GM18502 (cell line): ENCODE results near the gene NAT9.

Experiments
- ATAC-seq: cut with Tn5 transposase; IDR thresholded peaks from one replicate; pipeline ENCODE4 v1.9.1; 2021; ENCODE audit warnings: mild to moderate bottlenecking; ENCODE audit not compliant: unreplicated experiment, poor library complexity

The NAT9 gene

GRCh38 chr17:74749279-74750038 is 26.7 kb downstream of the NAT9 start:
- peak; percentile 0 for ATAC-seq

GRCh38 chr17:74748529-74749278 is 27.4 kb downstream of the NAT9 start, which contains the start of gene NHERF1:
Gene NHERF1, plus strand, starts transcription at chr17:74748628. Its CDS starts 219 bp downstream, at chr17:74748847.
- peak; percentile 89 for ATAC-seq

- ATAC-seq = no peak
Observed at GRCh38 chr17:74748279-74748528, 27.9 kb downstream of the NAT9 start.

DNA sequence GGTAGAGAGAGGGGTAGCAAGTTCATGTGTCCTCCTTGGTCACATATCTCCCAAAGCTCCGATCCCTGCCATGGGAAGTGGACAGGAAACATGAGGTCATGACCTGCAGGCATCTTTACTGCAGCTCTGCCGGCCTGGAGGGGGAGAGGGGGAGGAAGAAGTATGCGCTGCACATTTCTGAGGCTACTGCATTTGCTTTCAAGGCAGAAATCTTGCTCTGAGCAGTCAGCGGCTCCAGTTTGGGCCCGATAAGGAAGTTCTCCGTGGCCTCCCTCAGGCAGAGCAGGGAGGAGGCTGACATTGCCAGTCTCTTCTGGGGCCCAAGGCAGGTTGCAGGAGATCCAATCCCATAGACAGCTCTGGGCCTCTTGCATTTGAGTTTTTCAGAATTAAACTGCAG is 29.2 kb downstream of the NAT9 start:
- ATAC-seq = no peak

GRCh38 chr17:74746376-74746775 is 29.8 kb downstream of the NAT9 start:
- no peak for ATAC-seq

GRCh38 chr17:74745548-74746177 is 30.5 kb downstream of the NAT9 start:
- no peak for ATAC-seq

GRCh38 chr17:74744714-74745547 is 31.2 kb downstream of the NAT9 start:
- no peak for ATAC-seq

DNA sequence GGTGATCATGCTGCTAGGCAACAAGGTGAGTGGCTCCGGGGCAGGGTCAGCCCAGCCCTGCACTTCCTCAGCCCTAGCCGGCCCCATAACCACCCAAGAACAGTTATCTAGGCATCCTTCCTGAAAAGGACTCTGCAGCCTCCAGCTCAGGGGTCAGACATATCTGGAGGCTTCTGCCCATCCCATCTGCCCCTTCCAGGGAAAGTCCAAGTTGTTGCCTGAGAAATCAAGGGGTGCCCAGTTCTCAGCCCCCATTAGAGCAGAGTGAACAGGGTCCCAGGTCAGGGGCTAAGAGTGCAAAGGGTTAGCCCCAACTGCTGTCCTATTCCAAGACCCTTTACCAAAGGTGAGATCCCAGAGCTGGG is 31.8 kb downstream of the NAT9 start:
- ATAC-seq = no peak

DNA sequence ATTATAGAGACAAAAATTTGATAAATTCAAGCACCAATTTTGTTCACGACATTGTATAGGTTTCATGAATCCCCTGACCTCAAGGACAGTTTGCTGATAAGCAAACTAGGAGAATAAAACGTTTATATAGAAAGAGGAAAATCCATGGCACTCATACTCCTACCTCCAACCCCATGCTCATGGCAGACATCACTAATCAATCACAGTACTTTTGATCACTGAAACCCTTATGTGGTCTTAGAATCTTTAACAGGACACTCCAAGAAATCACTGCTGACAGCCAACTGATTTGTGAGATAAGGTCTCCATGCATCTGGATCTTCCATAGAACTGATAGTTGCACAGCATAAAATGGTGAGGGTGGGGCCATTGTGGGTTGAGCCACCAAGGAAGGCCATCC is 32.4 kb downstream of the NAT9 start:
- no peak for ATAC-seq

DNA sequence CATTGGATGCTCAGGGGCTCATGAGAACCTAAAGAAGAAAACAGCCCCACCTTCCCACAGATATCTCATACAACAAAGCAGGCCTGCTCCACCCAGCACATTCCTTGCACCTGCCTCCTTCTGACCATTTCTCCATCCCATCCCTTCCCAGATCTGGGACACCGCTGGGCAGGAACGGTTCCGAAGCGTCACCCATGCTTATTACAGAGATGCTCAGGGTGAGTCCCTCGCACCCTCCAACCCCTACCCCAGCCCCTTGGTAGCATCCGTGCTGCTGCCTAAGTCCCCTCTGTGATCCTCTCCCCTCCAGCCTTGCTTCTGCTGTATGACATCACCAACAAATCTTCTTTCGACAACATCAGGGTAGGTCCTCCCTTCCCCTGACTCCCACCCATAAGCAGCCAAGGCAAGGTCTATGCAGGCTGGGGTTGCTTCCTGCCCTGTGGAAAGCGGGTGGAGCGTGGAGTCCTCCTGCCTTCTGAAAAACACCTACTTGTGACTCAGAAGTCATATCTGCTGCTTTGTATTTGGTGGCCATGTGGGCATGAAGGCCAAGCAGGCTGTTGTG is 33.1 kb downstream of the NAT9 start:
- ATAC-seq = no peak

- peak; percentile 50 for ATAC-seq
Observed at GRCh38 chr17:74742153-74742515, 34.0 kb downstream of the NAT9 start.

- no peak for ATAC-seq
Observed at GRCh38 chr17:74740641-74741387, 35.3 kb downstream of the NAT9 start.

GRCh38 chr17:74740173-74740572 is 36.0 kb downstream of the NAT9 start:
- ATAC-seq = no peak

- ATAC-seq = no peak
Observed at GRCh38 chr17:74739227-74739831, 36.8 kb downstream of the NAT9 start.

DNA sequence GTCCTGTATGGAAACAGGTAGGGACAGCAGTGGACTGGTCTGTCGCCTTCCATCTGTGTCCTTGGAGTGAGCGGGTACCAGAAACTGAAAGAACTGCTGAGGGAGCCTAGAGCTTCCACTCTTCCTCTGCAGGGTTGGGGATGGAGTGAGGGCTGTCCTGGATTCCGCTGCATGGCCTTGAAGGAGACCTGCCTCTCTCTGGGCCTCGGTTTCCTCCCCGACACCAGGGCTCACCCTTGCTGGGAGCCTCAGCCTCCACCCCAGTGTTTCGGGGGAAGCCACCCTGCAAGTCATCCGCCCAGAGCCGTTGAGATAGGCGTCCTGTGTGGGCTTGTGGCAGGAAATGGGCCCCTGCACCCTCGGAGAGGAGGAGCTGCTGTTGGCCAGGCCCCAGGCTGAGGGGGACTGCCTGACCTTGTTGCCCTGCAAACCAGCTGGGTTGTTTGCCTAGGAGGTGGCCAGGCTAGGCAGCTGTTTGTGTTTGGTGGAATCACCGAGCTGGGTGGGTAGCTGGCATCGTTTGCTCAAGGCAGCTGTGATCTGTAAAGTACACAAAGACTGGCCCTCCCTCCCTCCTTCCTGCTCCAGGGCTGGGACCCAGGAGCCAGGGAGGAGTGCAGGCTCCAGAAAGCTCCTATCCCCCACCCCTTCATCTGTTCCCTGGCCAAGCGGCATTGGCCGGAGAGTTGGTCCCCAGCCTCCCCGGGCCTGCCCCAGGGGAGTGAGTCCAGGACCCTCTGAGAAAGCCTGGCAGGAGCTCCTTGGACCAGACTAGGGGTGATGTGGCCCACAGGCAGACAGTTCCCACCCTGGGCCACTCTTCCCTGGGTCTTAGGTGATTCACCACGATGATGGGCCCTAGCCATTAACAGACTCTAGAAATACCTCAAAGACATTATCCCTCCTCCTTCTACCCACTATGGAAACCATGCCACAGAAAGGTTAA is 37.8 kb downstream of the NAT9 start:
- peak; percentile 43 for ATAC-seq

DNA sequence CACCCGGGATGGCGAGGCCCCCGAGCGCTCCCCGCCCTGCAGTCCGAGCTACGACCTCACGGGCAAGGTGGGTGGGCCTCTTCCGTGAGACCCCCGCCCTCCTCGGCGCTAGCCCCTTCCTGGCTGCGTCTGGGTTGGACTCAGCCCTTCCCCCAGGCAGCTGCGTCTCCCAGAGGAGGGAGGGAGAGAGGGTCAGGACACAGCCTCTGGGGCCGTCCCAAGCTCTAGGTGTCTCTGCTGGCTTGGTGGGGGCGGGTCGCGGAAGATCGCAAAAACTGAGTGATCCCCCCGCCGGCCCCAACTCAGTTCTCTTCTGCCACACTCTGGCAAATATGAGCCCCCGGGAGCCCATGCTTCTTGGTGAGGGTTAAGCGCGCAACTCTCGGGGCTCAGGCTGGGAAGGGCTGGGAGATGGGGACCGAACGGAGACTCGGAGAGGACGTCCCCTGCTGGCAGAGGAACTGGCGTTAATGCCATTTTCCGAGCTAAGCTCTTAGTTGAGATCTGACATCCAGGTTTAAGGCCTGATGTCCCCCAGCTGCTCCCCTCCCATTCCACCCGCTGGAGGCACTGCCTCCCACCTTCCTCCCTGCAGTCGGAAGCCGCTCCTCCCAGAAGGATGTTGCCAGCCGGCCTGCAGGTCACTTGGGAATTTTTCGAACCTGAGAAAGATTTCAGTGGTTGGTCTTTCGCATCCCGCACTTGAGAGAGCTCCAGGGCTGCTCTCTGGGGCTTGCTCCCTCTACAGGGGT is 38.7 kb downstream of the NAT9 start:
- ATAC-seq = no peak

DNA sequence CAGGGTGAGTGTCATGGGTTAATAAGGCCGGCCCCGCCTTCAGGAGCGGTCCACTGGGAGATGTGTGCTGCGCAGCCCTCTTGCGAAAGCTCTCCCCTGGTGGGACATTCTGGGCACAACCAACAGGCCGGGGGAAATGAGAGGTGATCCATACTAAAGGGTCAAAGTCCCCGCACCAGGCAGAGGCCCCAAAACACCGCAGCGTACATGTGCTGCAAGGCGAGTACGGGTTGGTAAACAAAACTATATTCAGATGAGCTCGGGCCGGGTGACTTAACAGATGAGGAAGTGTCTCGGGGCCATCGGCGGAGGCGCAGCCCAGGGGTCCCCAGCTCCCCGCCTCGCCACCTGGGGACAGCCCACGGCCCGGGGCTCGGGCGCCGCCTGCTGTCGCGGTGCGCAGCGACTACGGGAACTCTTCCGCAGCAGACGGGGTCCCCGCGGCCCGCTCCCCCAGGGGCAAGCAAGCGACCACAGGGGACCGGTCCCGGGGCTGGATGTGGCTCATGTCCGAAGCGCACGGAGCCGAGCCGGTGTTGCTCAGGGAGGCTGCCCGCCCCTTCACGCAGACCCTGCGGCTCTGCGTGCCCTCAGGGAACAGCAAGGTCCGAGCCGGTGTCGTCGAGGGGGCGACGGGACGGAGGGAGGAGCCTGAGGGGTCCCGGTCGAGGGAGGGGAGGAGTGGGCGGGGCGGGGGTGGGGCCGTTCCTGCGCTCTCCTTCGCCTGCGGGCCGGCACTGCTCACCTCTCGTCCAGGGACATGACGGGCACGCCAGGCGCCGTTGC is 39.4 kb downstream of the NAT9 start, which contains the start of gene RAB37:
RAB37 (plus strand) TSS at position 744 of the 786 bp plus-strand sequence; CDS start at position 761, 17 bp downstream.
- ATAC-seq = peak; percentile 38
